Activated naive CD4-positive, alpha-beta T cell treated with anti-CD3 and anti-CD28 coated beads, Interleukin-2, amount 10 ng/mL, durations not matched to agents 7 days and 5 days (primary cell): Measurements from ENCODE around the gene RNF213.

ENCODE experiments used
- CTCF ChIA-PET: fragments of 350-600 bp; sonication (Branson Sonifier 250); formaldehyde crosslinking; loops from one replicate; lab custom pipeline; 2021; ENCODE audit warnings: antibody characterized with exemption; lab: Charles Lee
- DNase-seq: peaks from one replicate; pipeline ENCODE4 v3.0.0-alpha.2; 2020
- H3K27ac Mint-ChIP-seq: one replicate; pipeline ENCODE4 v1.8.0; 2021; ENCODE audit warnings: mild to moderate bottlenecking, moderate library complexity, mixed read lengths
- H3K27me3 Mint-ChIP-seq: one replicate; pipeline ENCODE4 v1.8.0; 2021; ENCODE audit warnings: mild to moderate bottlenecking, mixed read lengths
- H3K36me3 Mint-ChIP-seq: one replicate; pipeline ENCODE4 v1.8.0; 2021; ENCODE audit warnings: mixed read lengths
- H3K4me1 Mint-ChIP-seq: one replicate; pipeline ENCODE4 v1.8.0; 2021; ENCODE audit warnings: mixed read lengths
- H3K4me3 Mint-ChIP-seq: one replicate; pipeline ENCODE4 v1.8.0; 2021; ENCODE audit warnings: mild to moderate bottlenecking, moderate library complexity, mixed read lengths
- H3K9me3 Mint-ChIP-seq: one replicate; pipeline ENCODE4 v1.8.0; 2021; ENCODE audit warnings: mixed read lengths

RNF213 gene

DNA sequence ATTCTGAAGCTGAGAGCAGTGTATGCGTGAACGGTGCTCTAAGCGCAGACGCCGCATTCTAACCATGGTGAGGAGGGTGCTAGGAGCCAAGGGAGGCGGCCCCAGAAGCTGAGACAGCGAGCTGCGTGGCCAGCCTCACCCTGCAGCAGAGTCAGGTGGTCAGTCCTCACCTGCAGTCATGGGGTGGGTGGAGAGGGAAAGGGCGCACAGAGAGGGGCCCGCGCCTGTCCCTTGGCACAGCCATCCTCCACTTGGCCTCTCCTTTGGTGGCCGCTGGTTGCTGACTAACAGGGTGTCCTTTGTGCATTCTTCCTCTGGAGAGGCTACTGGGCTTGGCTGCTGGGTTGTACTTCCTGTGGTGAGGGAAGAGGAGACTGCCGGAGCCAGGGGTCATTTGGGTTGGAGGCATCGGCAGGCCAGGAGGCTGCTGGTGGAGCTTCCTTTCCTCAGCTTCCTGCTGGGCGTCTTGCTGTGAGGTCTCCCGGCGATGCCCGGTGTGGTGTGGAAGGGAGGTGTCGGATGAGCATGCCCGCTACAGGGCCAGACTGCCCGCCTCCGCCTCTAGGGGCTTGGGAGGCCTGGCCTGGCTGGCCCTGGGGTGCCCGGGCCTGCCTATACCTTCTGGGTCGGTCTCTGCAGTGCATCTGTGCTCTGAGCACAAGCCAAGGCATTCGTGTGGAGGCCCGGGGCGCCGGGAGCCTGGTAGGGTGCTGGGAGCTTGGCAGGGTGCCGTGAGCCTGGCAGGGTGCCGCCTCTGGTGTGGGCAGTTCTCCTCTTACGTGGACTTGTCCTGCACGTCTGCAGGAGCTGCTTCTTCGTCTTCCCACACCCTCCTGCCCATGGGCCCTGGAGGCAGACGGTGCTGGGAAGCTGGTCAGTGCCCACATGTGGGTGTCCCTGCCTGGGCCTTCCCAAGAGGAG, 17.4 kb downstream of the RNF213 start:
- DNase-seq = no peak
- peaks cover 50% of the 10 kb centered on the region for H3K36me3 Mint-ChIP-seq
- peaks cover 26% of the 10 kb centered on the region for H3K4me1 Mint-ChIP-seq
- no peak overlapping the region for H3K4me3 Mint-ChIP-seq
- no peak overlapping the region for H3K27ac Mint-ChIP-seq
- H3K27me3 Mint-ChIP-seq = no peaks in the 10 kb centered on the region
- no peaks in the 10 kb centered on the region for H3K9me3 Mint-ChIP-seq
- CTCF ChIA-PET = no interaction called here

DNA sequence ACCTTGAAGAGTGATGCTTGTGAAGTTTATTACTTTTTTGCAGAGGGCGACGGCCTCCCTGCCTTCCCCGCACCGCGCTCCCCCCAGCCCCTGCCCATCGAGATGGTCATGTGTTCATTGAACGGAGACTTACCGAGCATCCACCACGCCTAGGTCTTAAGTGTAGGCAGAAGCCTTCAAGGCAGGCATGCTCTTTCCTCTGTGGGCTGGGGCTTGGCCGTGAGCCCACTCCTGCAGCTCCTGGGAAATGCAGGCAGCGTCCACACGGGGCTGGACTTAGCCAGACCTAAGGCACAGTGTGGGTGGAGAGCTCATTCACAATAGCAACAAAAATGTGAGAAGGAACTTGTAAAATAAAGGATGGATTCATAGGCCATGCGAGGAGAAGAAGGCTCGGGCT, 19.2 kb downstream of the RNF213 start:
- no peak overlapping the region for H3K4me3 Mint-ChIP-seq
- CTCF ChIA-PET = no interaction called here
- DNase-seq = no peak
- H3K27me3 Mint-ChIP-seq = no peaks in the 10 kb centered on the region
- peaks cover 46% of the 10 kb centered on the region for H3K36me3 Mint-ChIP-seq
- peaks cover 18% of the 10 kb centered on the region for H3K4me1 Mint-ChIP-seq
- peak overlapping the region; percentile 70 for H3K27ac Mint-ChIP-seq
- H3K9me3 Mint-ChIP-seq = no peaks in the 10 kb centered on the region

- CTCF ChIA-PET = no interaction called here
- H3K9me3 Mint-ChIP-seq = no peaks in the 10 kb centered on the region
- DNase-seq = no peak
- H3K4me1 Mint-ChIP-seq = peaks cover 10% of the 10 kb centered on the region
- peaks cover 38% of the 10 kb centered on the region for H3K36me3 Mint-ChIP-seq
- H3K4me3 Mint-ChIP-seq = no peak overlapping the region
- no peaks in the 10 kb centered on the region for H3K27me3 Mint-ChIP-seq
- H3K27ac Mint-ChIP-seq = no peak overlapping the region
These were observed 20.9 kb downstream of the RNF213 start for GRCh38 chr17:80281516-80281915.

DNA sequence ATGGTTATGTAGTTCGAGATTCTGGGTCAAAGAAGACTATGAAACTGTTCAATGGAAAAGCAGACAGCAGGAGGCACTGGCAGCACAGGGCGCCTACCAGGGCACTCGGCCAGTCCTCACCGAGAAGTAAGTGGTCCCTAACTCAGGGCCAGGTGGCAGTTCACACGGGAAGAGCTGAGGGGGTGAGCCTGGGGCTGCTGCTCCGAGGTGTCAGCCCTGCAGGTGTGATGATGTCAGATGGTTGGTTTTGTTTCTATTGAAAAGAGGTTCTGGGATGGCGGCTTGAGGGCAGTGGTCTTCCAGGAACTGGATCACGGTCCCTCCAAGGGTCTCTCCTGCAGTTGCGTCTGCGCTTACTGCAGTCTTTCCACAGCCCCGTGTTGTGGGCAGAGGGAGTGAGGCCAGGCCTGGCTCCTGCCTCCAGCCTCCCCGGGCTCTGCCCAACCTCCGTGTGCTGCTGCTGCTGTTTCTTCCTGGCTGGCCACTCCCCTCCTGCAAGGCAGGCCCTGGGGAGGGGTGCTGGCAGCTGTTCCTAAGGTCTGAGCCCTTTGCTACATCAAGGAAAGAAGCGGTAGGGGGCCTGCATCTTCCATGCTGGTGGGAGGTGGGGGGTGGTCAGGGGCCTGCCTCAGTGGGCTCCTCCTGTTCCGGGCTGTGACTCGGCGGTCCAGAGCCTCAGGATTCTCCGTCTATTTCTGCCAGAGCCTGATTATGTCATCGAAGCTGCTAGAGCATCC, 22.6 kb downstream of the RNF213 start:
- CTCF ChIA-PET = interaction anchor here (1.6 kb wide), 1 partner anchor 17 kb away, joined by 4 read pairs; no protein-coding TSS in a partner anchor
- Mint-ChIP-seq H3K4me1 (peaks cover 7% of the 10 kb centered on the region), H3K9me3 (no peaks in the 10 kb centered on the region), H3K36me3 (peaks cover 43% of the 10 kb centered on the region), H3K27me3 (no peaks in the 10 kb centered on the region), H3K4me3 (no peak overlapping the region), H3K27ac (peak overlapping the region; percentile 55)
- DNase-seq = no peak

- peaks cover 42% of the 10 kb centered on the region for H3K36me3 Mint-ChIP-seq
- H3K27ac Mint-ChIP-seq = peak overlapping the region; percentile 39
- peaks cover 7% of the 10 kb centered on the region for H3K4me1 Mint-ChIP-seq
- no peaks in the 10 kb centered on the region for H3K9me3 Mint-ChIP-seq
- no peak overlapping the region for H3K4me3 Mint-ChIP-seq
- no peak for DNase-seq
- CTCF ChIA-PET = interaction anchor here (1.0 to 1.6 kb wide), 2 partner anchors 19 to 89 kb away, joined by 4 read pairs; no protein-coding TSS in a partner anchor
- H3K27me3 Mint-ChIP-seq = no peaks in the 10 kb centered on the region
These were observed 24.0 kb downstream of the RNF213 start for GRCh38 chr17:80284631-80285030.

- no peak for DNase-seq
- peaks cover 5% of the 10 kb centered on the region for H3K4me1 Mint-ChIP-seq
- peaks cover 42% of the 10 kb centered on the region for H3K36me3 Mint-ChIP-seq
- no peak overlapping the region for H3K27ac Mint-ChIP-seq
- H3K9me3 Mint-ChIP-seq = no peaks in the 10 kb centered on the region
- H3K27me3 Mint-ChIP-seq = no peaks in the 10 kb centered on the region
- H3K4me3 Mint-ChIP-seq = no peak overlapping the region
- CTCF ChIA-PET = no interaction called here
These were observed 24.7 kb downstream of the RNF213 start for GRCh38 chr17:80285237-80285920.

DNA sequence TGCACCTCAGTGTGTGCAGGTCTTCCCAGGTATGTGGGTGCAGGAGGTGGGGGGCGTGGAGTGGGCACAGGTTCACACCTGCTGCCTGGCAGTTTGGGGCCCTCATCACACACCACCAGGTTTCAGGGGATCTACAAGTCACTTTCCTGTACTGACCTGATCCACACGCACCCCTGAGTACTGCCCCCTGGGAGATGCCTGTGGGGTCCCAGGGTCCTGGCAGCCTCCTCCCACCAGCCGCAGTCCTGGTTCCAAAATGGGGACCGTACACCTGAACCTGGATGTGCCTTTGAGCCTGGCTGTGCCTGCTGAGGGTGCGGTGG, 25.9 kb downstream of the RNF213 start:
- no peak overlapping the region for H3K27ac Mint-ChIP-seq
- H3K9me3 Mint-ChIP-seq = no peaks in the 10 kb centered on the region
- H3K4me3 Mint-ChIP-seq = no peak overlapping the region
- peaks cover 5% of the 10 kb centered on the region for H3K4me1 Mint-ChIP-seq
- no peak for DNase-seq
- CTCF ChIA-PET = no interaction called here
- H3K36me3 Mint-ChIP-seq = peaks cover 40% of the 10 kb centered on the region
- H3K27me3 Mint-ChIP-seq = no peaks in the 10 kb centered on the region

DNA sequence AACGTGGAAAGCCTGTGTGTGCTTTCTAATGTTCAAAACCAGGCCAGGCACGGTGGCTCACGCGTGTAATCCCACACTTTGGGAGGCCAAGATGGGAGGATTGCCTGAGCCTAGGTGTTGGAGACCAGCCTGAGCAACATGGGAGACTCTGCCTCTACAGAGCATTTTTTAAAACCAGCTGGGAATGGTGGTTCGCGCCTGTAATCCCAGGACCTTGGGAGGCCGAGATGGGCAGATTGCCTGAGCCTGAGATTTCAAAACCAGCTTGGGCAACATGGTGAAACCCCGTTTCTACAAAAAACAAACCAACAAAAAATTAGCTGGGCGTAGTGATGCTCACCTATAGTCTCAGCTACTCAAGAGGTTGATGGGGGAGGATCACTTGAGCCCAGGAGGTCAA, 26.4 kb downstream of the RNF213 start:
- Mint-ChIP-seq H3K9me3 (no peaks in the 10 kb centered on the region), H3K4me3 (no peak overlapping the region), H3K27me3 (no peaks in the 10 kb centered on the region), H3K27ac (no peak overlapping the region), H3K4me1 (peaks cover 5% of the 10 kb centered on the region), H3K36me3 (peaks cover 42% of the 10 kb centered on the region)
- DNase-seq = no peak
- CTCF ChIA-PET = no interaction called here

GRCh38 chr17:80287806-80288567, 27.3 kb downstream of the RNF213 start:
- no peaks in the 10 kb centered on the region for H3K9me3 Mint-ChIP-seq
- H3K27ac Mint-ChIP-seq = no peak overlapping the region
- H3K4me1 Mint-ChIP-seq = peaks cover 4% of the 10 kb centered on the region
- H3K4me3 Mint-ChIP-seq = no peak overlapping the region
- no peak for DNase-seq
- CTCF ChIA-PET = no interaction called here
- peaks cover 43% of the 10 kb centered on the region for H3K36me3 Mint-ChIP-seq
- H3K27me3 Mint-ChIP-seq = no peaks in the 10 kb centered on the region

DNA sequence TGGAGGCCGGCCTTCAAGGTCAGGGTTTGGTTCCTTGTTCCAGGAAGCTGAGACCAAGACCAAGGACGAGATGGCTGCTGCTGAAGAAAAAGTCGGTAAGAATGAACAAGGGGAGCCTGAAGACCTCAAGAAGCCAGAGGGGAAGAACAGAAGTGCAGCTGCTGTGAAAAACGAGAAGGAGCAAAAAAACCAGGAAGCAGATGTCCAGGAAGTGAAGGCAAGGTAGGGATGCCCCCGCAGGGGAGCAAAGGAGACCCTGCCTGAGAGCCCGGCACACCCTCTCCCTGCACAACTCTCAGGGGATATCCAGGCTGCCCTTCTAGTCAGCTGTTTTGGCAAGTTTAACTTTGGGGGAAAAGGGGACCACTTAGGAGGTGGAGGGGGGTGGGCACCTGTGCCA, 29.0 kb downstream of the RNF213 start:
- Mint-ChIP-seq H3K9me3 (no peaks in the 10 kb centered on the region), H3K36me3 (peaks cover 48% of the 10 kb centered on the region), H3K4me1 (peaks cover 3% of the 10 kb centered on the region), H3K4me3 (no peak overlapping the region), H3K27ac (peak overlapping the region; percentile 38), H3K27me3 (no peaks in the 10 kb centered on the region)
- CTCF ChIA-PET = no interaction called here
- DNase-seq = no peak

DNA sequence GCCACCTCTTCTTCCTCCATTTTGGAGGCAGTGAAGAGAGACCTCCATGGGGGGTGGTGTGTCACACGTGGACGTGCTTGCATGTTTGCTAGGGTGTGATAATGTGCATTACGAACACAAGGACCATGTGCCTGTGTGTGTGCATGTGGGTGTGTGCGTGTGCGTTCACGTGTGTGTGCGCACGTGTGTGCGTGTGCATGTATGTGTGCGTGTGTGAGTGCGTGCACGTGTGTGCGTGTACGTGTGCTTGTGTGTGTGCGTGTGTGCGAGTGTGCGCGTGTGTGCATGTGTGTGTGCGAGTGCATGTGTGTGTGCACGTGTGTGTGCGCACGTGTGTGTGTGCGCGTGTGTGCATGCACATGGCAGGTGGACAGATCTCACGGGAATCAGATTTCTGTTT, 29.5 kb downstream of the RNF213 start:
- Mint-ChIP-seq H3K4me3 (no peak overlapping the region), H3K27ac (peak overlapping the region; percentile 33), H3K27me3 (no peaks in the 10 kb centered on the region), H3K9me3 (no peaks in the 10 kb centered on the region), H3K4me1 (peaks cover 3% of the 10 kb centered on the region), H3K36me3 (peaks cover 52% of the 10 kb centered on the region)
- CTCF ChIA-PET = no interaction called here
- no peak for DNase-seq

GRCh38 chr17:80291260-80291659, 30.6 kb downstream of the RNF213 start:
- DNase-seq = no peak
- Mint-ChIP-seq H3K27me3 (no peaks in the 10 kb centered on the region), H3K36me3 (peaks cover 62% of the 10 kb centered on the region), H3K9me3 (no peaks in the 10 kb centered on the region), H3K4me1 (peaks cover 3% of the 10 kb centered on the region), H3K4me3 (no peak overlapping the region), H3K27ac (no peak overlapping the region)
- CTCF ChIA-PET = no interaction called here

DNA sequence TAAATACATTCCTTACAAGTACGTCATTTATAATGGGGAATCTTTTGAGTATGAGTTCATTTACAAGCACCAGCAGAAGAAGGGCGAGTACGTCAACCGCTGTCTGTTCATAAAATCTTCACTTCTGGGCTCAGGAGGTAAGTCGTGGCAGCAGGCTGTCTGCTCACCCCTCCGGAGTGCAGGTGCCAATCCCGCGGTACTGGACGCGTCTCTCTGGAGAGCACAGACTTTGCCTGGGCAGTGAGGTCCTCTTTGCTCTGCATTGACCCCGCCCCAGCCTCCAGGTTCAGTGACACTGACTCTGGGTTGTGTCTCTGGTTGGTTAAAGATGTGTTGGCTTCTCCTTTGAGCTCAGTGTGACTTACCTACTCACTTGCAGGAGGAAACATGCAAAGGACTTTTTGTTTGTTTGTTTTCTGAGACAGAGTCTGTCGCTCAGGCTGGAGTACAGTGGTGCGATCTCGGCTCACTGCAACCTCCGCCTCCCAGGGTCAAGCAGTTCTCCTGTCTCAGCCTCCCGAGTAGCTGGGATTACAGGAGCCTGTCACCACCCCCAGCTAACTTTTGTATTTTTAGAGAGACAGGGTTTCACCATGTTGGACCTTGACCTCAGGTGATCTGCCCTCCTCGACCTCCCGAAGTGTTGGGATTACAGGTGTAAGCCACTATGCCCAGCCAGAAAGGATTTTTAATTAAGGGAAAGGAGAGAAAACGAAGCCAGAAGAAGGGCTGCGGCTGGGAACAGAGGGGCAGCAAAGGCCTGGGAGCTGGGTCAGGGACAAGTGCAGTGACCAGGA, 31.2 kb downstream of the RNF213 start:
- H3K27ac Mint-ChIP-seq = no peak overlapping the region
- peaks cover 3% of the 10 kb centered on the region for H3K4me1 Mint-ChIP-seq
- H3K36me3 Mint-ChIP-seq = peaks cover 68% of the 10 kb centered on the region
- no peak overlapping the region for H3K4me3 Mint-ChIP-seq
- no peaks in the 10 kb centered on the region for H3K9me3 Mint-ChIP-seq
- CTCF ChIA-PET = no interaction called here
- no peaks in the 10 kb centered on the region for H3K27me3 Mint-ChIP-seq
- DNase-seq = no peak
